Keratinocyte (primary cell): ENCODE measurements around the gene FMNL2. TPM values are rescaled to one million over a fixed set of nuclear protein-coding genes. Genes with fewer than 3 reads are reported as not detected.
A peak's percentile ranks its signal among the peaks of the same experiment; 100 is the strongest.

Experiments used
- DNase-seq: peaks from one replicate; pipeline ENCODE4 v3.0.0-alpha.2; 2011; ENCODE audit warnings: low read depth, missing footprints, low spot score
- FAIRE-seq: peaks from 2 replicates; lab custom pipeline; 2011; peaks lifted over from hg19 to GRCh38; lab: Jason Lieb, UNC
- H2AFZ ChIP-seq: 2 replicates; pipeline ENCODE4 v1.6.0; 2012; ENCODE audit warnings: low read length, control low read depth, inconsistent platforms; ENCODE audit not compliant: control insufficient read depth
- H3K27ac ChIP-seq: 2 replicates; pipeline ENCODE4 v1.5.1; 2011; ENCODE audit warnings: low read length; ENCODE audit not compliant: control insufficient read depth, insufficient read depth
- H3K27me3 ChIP-seq: 3 replicates; pipeline ENCODE4 v1.6.0; 2011; ENCODE audit warnings: low read length; ENCODE audit not compliant: control insufficient read depth, insufficient read depth; ENCODE audit errors: extremely low read depth
- H3K36me3 ChIP-seq, 2 experiments: 2 replicates in 1 of 2; 3 replicates in 1 of 2; pipeline ENCODE4 v1.5.1; 2011; ENCODE audit warnings: low read length in 2 of 2, mild to moderate bottlenecking in 1 of 2; ENCODE audit not compliant: control insufficient read depth in 2 of 2, insufficient read depth in 2 of 2; ENCODE audit errors: extremely low read depth in 1 of 2
- H3K4me1 ChIP-seq: 3 replicates; pipeline ENCODE4 v1.5.1; 2011; ENCODE audit warnings: low read length; ENCODE audit not compliant: control insufficient read depth, insufficient read depth; ENCODE audit errors: extremely low read depth
- H3K4me2 ChIP-seq: 3 replicates; pipeline ENCODE4 v1.6.0; 2011; ENCODE audit warnings: low read depth, low read length; ENCODE audit not compliant: control insufficient read depth, insufficient read depth; ENCODE audit errors: extremely low read depth
- H3K4me3 ChIP-seq, 3 experiments: fragments of 200-600 bp in 1 of 3; sonication (generic) in 1 of 3; 2 replicates in 2 of 3; 3 replicates in 1 of 3; pipeline ENCODE4 v1.5.1; 2011 to 2016; ENCODE audit warnings: low read length in 3 of 3, mild to moderate bottlenecking in 3 of 3, control low read depth in 2 of 3, inconsistent platforms in 1 of 3, low read depth in 1 of 3, mixed read lengths in 1 of 3, mixed run types in 1 of 3, moderate library complexity in 1 of 3; ENCODE audit not compliant: control insufficient read depth in 2 of 3, insufficient read depth in 2 of 3; ENCODE audit errors: extremely low read depth in 1 of 3
- H3K79me2 ChIP-seq: 2 replicates; pipeline ENCODE4 v1.6.0; 2012; ENCODE audit warnings: low read length; ENCODE audit not compliant: control insufficient read depth, insufficient read depth
- H3K9ac ChIP-seq: 3 replicates; pipeline ENCODE4 v1.6.0; 2011; ENCODE audit warnings: low read length; ENCODE audit not compliant: control insufficient read depth, insufficient read depth; ENCODE audit errors: extremely low read depth
- H3K9me1 ChIP-seq: 3 replicates; pipeline ENCODE4 v1.6.0; 2011; ENCODE audit warnings: low read length; ENCODE audit not compliant: control insufficient read depth, insufficient read depth; ENCODE audit errors: extremely low read depth
- H3K9me3 ChIP-seq: 2 replicates; pipeline ENCODE4 v1.5.1; 2012; ENCODE audit warnings: low read depth, low read length; ENCODE audit not compliant: control insufficient read depth
- H4K20me1 ChIP-seq: 3 replicates; pipeline ENCODE4 v1.6.0; 2011; ENCODE audit warnings: low read length; ENCODE audit not compliant: control insufficient read depth, insufficient read depth; ENCODE audit errors: extremely low read depth
- CTCF ChIP-seq, 3 experiments: IDR thresholded peaks in 1 of 3; conservative IDR thresholded peaks in 1 of 3; optimal IDR thresholded peaks in 1 of 3; 2 replicates in 2 of 3; 3 replicates in 1 of 3; pipeline versions ENCODE3 to v1.5.1; 2011; ENCODE audit warnings: low read length in 3 of 3, mild to moderate bottlenecking in 3 of 3, moderate library complexity in 2 of 3, control low read depth in 1 of 3, inconsistent platforms in 1 of 3; ENCODE audit not compliant: insufficient read depth in 2 of 3; ENCODE audit errors: extremely low read depth in 1 of 3
- EZH2 ChIP-seq: IDR thresholded peaks from one replicate; pipeline ENCODE4 v1.6.1; 2012; ENCODE audit warnings: inconsistent platforms, mild to moderate bottlenecking, low read length, moderate library complexity
- dilution Hi-C: fragments of 300-500 bp; cut with MboI; formaldehyde crosslinking; loops from one replicate; pipeline ENCODE4 v1.7.0; 2020; ENCODE audit warnings: low sequenced_read_pairs; ENCODE audit not compliant: extremely low pct_ligation_motif_present
- polyA plus RNA-seq, 5 experiments: library from polyadenylated mRNA; depleted of rRNA in 3 of 5; stranded (reverse) in 3 of 5; stranded (forward) in 1 of 5; unstranded in 1 of 5; fragments of >200 nt; gene quantifications; 1 replicate in 1 of 5; 2 replicates in 3 of 5; 3 replicates in 1 of 5; pipeline versions ENCODE4 v1.2.1 to v1.2.3, GENCODE V29; 2011 to 2012; ENCODE audit warnings: missing spikeins in 2 of 5, low read depth in 1 of 5, low replicate concordance in 1 of 5

The FMNL2 gene
- polyA plus RNA-seq, 1 donor (not counting 4 experiments of a cell fraction or from before 2014, with no cell fraction given): 62.7 TPM

DNA sequence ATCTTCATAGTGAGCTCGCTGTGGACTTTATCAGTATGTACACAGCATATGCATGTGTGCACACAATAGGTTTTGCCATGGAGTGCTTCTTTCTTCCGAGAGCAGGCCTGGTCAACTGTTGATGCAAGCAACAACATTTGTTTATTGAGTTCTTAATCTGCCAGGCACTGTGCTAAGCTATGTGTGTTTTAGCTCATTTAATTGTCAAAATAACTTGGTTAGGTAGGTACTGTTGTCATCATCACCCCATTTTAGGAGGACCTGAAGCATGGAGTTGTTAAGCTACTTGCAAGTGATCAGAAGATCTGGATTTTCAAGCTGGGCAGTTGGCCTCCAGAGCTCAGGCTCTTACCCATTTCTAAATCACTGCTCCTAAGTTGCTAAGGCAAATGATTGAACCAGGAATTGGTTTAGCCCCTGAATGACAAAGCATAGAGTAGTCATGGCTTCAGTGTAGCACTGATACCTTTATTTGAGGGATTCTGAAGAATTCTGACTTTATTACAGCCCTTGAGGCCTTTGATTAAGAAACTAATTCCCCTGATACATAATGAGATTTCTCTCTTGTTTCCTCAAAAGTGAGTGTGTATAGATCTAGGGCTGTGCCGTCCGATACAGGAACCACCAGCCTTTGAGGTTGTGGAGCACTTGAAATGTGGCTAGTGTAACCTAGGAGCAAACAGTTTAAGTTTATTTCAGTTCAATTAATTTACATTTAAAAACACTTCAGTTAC, 132.9 kb downstream of the FMNL2 start:
- Histone ChIP-seq H2AFZ (no peak overlapping the region), H3K9me3 (no peaks in the 10 kb centered on the region), H3K79me2 (peaks cover 96% of the 10 kb centered on the region), H3K27ac (peak overlapping the region; percentile 84), H3K4me1 (peaks cover 50% of the 10 kb centered on the region), H3K9me1 (peaks cover 13% of the 10 kb centered on the region), H3K4me2 (peak overlapping the region; percentile 92), H3K9ac (peak overlapping the region; percentile 66), H3K27me3 (no peaks in the 10 kb centered on the region), H3K36me3 (no peaks in the 10 kb centered on the region), H3K4me3 (peak overlapping the region in 2 of 3 experiments; percentile 49 to 60), H4K20me1 (peaks cover 10% of the 10 kb centered on the region)
- FAIRE-seq (peak; percentile 52), DNase-seq (no peak)
- TF ChIP-seq CTCF (optimal IDR thresholded peaks at IDR 0.05 in 1 of 3, IDR thresholded peaks at IDR 0.05 in 1 of 3, conservative IDR thresholded peaks at IDR 0.05 in 1 of 3; ENCODE audit: extremely low read depth in 1 of 3, insufficient read depth in 2 of 3, low read length in 3 of 3): no peak
- TF ChIP-seq EZH2: no peak
- dilution Hi-C loops: no loop called here

DNA sequence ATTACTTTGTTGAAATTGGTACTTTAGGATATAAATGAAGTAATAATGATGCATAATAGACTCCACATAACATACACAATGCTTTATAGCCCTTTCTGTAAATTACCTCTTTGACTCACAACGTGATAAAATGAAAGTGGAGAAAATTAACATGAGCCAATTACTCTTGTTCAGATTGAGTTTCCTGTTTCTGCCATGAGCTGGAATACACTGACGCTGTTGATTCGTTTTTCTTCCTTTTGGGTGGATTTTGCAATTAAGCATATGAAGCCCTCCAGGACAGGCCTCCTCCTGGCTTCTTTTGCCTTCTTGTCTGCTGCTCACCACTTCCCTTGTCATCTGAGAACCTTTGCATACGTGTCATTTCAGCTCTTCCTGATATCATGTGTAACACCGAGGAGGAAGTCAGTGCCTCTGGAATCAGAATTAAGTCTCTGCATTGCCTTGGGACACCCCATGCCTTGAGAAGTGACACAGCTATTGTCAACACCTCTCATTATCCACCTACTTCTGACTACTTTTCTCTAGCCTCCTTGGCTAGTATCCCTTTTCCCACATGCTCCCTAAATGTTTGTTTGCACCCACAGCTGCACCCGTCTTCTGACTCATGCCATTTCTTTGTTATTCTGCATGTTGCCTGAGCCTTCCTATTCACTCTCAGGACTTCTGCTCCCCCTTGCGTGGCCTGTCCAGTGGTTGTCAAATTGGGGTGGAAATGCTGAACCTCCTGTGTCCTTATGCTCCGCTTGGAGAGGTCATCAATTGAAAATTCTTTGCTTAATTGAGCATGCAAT, 134.1 kb downstream of the FMNL2 start:
- Histone ChIP-seq H2AFZ (no peak overlapping the region), H3K79me2 (peaks cover 97% of the 10 kb centered on the region), H3K4me2 (peak overlapping the region; percentile 65), H4K20me1 (peaks cover 13% of the 10 kb centered on the region), H3K27ac (peak overlapping the region; percentile 82), H3K27me3 (no peaks in the 10 kb centered on the region), H3K4me3 (peak overlapping the region in 2 of 3 experiments; percentile 14 to 50), H3K36me3 (no peaks in the 10 kb centered on the region), H3K9me3 (no peaks in the 10 kb centered on the region), H3K9ac (peak overlapping the region; percentile 59), H3K9me1 (peaks cover 13% of the 10 kb centered on the region), H3K4me1 (peaks cover 50% of the 10 kb centered on the region)
- no peak for TF ChIP-seq EZH2
- TF ChIP-seq CTCF (optimal IDR thresholded peaks at IDR 0.05 in 1 of 3, IDR thresholded peaks at IDR 0.05 in 1 of 3, conservative IDR thresholded peaks at IDR 0.05 in 1 of 3; ENCODE audit: extremely low read depth in 1 of 3, insufficient read depth in 2 of 3, low read length in 3 of 3): peak in 1 of 3 experiments; percentile 50
- FAIRE-seq (peak; percentile 74), DNase-seq (no peak)
- dilution Hi-C loops: no loop called here
